ENCODE measurements around the gene ZNF808. TPM values are rescaled to one million over a fixed set of nuclear protein-coding genes. Genes with fewer than 3 reads are reported as not detected.

ZNF808 gene
- polyA plus RNA-seq, 1 of the 3 experiments (the other 2 are of a cell fraction), result 3.3 TPM

DNA sequence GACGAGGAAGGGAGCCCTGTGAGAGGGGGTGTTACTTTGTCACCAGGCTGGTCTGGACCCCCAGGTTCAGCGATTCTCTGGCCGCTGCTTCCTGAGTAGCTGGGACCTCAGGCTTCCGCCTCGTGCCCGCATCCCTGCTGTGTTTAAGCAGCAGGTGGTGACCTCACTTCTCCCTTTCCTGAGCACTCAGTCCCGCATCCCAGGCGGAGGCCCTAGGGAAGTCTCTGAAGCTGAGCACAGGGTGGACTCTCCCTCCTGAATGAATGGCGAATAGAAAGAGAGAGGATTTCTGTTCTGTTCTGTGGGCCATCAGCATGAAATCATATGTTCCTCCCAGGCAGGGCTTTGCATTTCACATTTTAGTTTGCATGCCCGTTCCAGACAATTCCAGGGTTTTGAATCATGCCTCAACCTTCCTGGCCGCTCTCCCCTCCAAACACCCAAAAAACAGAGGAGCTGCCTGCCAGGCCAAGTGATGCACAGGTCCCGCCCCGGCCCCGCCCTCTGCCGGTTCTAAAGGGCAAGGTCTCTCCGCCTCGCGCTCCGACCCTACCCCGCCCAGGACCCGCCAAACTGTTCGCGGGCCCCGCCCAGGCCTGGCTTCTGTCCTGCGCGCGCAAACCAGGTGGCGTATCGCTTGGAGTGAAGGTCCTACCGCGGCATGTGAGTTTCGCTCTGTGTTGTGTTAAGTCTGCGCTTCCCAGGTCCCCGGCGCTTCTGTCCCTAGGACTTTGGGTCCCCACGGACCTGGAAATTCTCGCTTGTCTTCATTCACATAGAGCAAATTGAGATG, 35.1 kb upstream of the ZNF808 start:
- Histone ChIP-seq H3K4me1 (ENCODE audit: control insufficient read depth in 1 of 2, insufficient read depth in 2 of 2, low read depth in 1 of 2, low read length in 1 of 2) (no peaks in the 10 kb centered on the region), H3K36me3 (replicated peaks in 1 of 2; ENCODE audit: control insufficient read depth in 1 of 2, insufficient read depth in 2 of 2, low read length in 1 of 2) (no peaks in the 10 kb centered on the region), H3K9ac (no peak overlapping the region), H3K27ac (ENCODE audit: low read depth in 2 of 2, low read length in 1 of 2) (no peak overlapping the region), H3K9me3 (no peaks in the 10 kb centered on the region), H3K4me2 (no peak overlapping the region), H2AFZ (ENCODE audit: low read depth) (no peak overlapping the region), H3F3A (replicated peaks; ENCODE audit: insufficient read depth) (no peaks in the 10 kb centered on the region), H4K20me1 (ENCODE audit: insufficient read depth) (no peaks in the 10 kb centered on the region), H3K9me2 (no peaks in the 10 kb centered on the region), H3K27me3 (ENCODE audit: insufficient read depth) (no peaks in the 10 kb centered on the region), H3K4me3 (ENCODE audit: low read depth in 2 of 2, low read length in 1 of 2) (no peak overlapping the region; a peak in 1 of 4 replicates), H3K79me2 (ENCODE audit: insufficient read depth) (no peaks in the 10 kb centered on the region)
- CTCF ChIA-PET, result interaction anchor here (0.7 kb wide), 1 partner anchor 58 kb away, joined by 4 read pairs; no protein-coding TSS in a partner anchor
- POLR2A ChIA-PET, result no interaction called here
- WGBS (ENCODE audit: low lambda C conversion rate), result 88% methylated on average over 37 of the region's 37 CpGs
- DNase-seq, result peak; percentile 7
- TF ChIP-seq CHD2 (IDR thresholded peaks at IDR 0.05; ENCODE audit: low read length, partially characterized antibody) (no peak), TAF1 (IDR thresholded peaks at IDR 0.05; ENCODE audit: borderline replicate concordance, low read depth, low read length) (no peak), GATA2 (CRISPR knock-in tag; IDR thresholded peaks at IDR 0.05) (no peak), NRF1 (IDR thresholded peaks at IDR 0.05; ENCODE audit: low read depth, low read length) (no peak), RFX5 (IDR thresholded peaks at IDR 0.05; ENCODE audit: low read length) (no peak), USF1 (IDR thresholded peaks at IDR 0.05; ENCODE audit: borderline replicate concordance, low read depth) (no peak), TEAD4 (IDR thresholded peaks at IDR 0.05; ENCODE audit: borderline replicate concordance, insufficient read depth) (no peak), RXRA (IDR thresholded peaks at IDR 0.05; ENCODE audit: borderline replicate concordance, low read depth) (no peak), NFIC (IDR thresholded peaks at IDR 0.05; ENCODE audit: borderline replicate concordance) (no peak), FOXJ3 (CRISPR knock-in tag; IDR thresholded peaks at IDR 0.05) (no peak)
- TF ChIP-seq, protein P1, sequence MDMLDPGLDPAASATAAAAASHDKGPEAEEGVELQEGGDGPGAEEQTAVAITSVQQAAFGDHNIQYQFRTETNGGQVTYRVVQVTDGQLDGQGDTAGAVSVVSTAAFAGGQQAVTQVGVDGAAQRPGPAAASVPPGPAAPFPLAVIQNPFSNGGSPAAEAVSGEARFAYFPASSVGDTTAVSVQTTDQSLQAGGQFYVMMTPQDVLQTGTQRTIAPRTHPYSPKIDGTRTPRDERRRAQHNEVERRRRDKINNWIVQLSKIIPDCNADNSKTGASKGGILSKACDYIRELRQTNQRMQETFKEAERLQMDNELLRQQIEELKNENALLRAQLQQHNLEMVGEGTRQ (IDR thresholded peaks at IDR 0.05; ENCODE audit: borderline replicate concordance, low read depth, low read length), result no peak
- TF ChIP-seq, protein P2, sequence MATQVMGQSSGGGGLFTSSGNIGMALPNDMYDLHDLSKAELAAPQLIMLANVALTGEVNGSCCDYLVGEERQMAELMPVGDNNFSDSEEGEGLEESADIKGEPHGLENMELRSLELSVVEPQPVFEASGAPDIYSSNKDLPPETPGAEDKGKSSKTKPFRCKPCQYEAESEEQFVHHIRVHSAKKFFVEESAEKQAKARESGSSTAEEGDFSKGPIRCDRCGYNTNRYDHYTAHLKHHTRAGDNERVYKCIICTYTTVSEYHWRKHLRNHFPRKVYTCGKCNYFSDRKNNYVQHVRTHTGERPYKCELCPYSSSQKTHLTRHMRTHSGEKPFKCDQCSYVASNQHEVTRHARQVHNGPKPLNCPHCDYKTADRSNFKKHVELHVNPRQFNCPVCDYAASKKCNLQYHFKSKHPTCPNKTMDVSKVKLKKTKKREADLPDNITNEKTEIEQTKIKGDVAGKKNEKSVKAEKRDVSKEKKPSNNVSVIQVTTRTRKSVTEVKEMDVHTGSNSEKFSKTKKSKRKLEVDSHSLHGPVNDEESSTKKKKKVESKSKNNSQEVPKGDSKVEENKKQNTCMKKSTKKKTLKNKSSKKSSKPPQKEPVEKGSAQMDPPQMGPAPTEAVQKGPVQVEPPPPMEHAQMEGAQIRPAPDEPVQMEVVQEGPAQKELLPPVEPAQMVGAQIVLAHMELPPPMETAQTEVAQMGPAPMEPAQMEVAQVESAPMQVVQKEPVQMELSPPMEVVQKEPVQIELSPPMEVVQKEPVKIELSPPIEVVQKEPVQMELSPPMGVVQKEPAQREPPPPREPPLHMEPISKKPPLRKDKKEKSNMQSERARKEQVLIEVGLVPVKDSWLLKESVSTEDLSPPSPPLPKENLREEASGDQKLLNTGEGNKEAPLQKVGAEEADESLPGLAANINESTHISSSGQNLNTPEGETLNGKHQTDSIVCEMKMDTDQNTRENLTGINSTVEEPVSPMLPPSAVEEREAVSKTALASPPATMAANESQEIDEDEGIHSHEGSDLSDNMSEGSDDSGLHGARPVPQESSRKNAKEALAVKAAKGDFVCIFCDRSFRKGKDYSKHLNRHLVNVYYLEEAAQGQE (IDR thresholded peaks at IDR 0.05; ENCODE audit: low read depth, low read length), result no peak
- TF ChIP-seq, protein P3, sequence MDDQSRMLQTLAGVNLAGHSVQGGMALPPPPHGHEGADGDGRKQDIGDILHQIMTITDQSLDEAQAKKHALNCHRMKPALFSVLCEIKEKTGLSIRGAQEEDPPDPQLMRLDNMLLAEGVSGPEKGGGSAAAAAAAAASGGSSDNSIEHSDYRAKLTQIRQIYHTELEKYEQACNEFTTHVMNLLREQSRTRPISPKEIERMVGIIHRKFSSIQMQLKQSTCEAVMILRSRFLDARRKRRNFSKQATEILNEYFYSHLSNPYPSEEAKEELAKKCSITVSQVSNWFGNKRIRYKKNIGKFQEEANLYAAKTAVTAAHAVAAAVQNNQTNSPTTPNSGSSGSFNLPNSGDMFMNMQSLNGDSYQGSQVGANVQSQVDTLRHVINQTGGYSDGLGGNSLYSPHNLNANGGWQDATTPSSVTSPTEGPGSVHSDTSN (IDR thresholded peaks at IDR 0.05), result no peak
- TF ChIP-seq, protein P4, sequence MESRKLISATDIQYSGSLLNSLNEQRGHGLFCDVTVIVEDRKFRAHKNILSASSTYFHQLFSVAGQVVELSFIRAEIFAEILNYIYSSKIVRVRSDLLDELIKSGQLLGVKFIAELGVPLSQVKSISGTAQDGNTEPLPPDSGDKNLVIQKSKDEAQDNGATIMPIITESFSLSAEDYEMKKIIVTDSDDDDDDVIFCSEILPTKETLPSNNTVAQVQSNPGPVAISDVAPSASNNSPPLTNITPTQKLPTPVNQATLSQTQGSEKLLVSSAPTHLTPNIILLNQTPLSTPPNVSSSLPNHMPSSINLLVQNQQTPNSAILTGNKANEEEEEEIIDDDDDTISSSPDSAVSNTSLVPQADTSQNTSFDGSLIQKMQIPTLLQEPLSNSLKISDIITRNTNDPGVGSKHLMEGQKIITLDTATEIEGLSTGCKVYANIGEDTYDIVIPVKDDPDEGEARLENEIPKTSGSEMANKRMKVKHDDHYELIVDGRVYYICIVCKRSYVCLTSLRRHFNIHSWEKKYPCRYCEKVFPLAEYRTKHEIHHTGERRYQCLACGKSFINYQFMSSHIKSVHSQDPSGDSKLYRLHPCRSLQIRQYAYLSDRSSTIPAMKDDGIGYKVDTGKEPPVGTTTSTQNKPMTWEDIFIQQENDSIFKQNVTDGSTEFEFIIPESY (IDR thresholded peaks at IDR 0.05; ENCODE audit: borderline replicate concordance, low read depth), result no peak
